UCSD-AML1 (cell line): Measurements from ENCODE around the gene CDK12.
A peak's percentile ranks its signal among the peaks of the same experiment; 100 is the strongest.

Experiments
- DNase-seq: peaks from one replicate; lab custom pipeline; 2025; ENCODE audit not compliant: unreplicated experiment; lab: John Stamatoyannopoulos, UW

Gene CDK12

DNA sequence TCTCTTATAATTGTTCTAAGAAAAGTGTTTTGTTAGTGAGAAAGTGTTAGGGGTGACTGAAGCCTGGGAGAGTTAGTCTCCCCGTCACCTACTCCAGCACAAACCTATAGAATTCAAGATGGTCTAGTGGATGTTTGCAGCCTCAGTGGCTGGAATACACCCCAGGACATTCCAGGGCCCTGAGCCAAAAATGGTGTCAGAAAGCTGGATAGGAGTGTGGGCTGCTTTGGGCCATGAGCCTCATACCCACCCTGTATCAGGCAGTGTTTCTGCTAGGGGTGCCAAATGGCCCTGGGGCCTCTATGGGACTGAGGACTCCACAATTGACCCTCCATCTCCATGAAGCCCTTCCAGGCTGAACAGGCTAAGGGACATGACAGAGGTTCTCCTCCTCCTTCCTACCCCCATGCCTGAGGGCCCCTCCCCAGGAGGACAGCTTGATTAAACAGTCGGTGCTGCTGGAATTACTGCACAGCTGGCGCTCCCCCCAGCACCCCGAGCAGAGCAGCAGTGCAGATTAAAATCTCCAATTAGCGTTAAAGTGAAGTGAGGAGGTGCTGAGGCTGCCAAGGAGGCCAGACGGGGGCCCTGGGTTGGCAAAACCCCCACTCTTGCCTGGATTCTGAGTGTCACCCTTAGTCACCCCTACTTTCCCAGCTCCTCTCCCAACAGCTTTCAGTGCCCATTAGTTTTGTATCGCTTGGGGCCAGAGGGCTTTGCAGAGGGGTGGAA is 87.4 kb downstream of the CDK12 start:
- no peak for DNase-seq

GRCh38 chr17:39549747-39550573 is 88.7 kb downstream of the CDK12 start:
- DNase-seq = no peak

- no peak for DNase-seq
Measured at GRCh38 chr17:39551879-39552278, 90.6 kb downstream of the CDK12 start.

- no peak for DNase-seq
Measured at GRCh38 chr17:39553341-39553945, 92.2 kb downstream of the CDK12 start.

GRCh38 chr17:39555368-39555767 is 94.1 kb downstream of the CDK12 start:
- DNase-seq = no peak

DNA sequence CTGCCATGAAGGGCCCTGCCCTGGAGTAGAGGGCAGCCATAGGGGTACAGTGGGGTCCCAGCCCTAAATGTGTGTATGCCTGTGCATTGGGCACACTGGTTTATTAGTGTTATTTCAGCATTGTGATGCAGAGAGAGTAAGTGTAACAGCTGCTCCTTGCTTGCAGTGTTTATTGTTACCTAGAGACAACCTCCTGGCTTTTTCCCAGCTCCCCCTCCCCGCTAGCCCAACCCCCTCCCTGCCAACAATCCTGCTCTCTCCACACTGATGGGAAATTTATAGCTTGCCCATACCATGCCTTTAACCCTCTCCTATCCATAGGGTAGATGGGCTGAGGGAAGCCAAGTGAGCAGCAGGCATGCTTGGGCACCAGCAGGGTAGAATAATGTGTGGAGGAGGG is 95.1 kb downstream of the CDK12 start:
- no peak for DNase-seq

- no peak for DNase-seq
Measured at GRCh38 chr17:39562395-39562794, 101.1 kb downstream of the CDK12 start.

- no peak for DNase-seq
Measured at GRCh38 chr17:39562976-39563375, 101.7 kb downstream of the CDK12 start.

GRCh38 chr17:39563476-39563875 is 102.2 kb downstream of the CDK12 start:
- DNase-seq = no peak

- no peak for DNase-seq
Measured at GRCh38 chr17:39564211-39564848, 103.0 kb downstream of the CDK12 start.

DNA sequence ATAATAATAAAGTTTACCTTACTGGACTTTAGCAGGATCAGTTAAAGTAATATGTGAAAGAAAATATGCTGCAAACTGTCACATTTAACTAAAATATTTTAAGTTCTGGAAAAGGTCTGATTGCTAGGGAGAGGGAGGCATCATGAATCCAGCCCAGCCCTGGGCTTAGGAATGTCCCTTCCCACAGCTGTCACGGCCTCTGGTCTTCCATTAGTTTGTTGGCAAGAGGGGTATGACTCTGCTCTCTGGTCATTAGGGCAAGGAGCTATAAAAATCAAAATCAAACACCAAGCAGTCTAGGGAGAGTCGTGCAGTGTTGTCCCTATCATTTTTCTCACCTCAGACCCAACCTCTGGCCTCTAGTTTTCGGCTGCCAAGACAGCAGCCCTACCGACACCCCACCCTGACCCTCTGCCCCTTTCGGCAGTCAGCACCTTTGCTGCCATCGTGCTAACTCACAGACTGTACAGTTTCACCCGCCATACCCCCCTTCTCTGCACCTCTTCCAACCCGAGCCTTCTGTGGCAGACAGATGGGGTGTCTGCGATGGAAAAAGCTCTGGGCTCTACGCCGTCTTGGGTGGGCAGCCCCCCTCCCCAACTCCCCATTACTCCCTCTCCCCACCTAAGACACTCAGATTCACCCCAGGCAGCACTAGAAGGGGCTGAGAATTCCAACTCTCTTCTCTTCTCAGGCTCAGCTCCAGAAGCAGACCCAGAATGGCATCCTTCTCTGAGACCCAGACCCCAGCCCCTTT is 105.0 kb downstream of the CDK12 start:
- DNase-seq = no peak

DNA sequence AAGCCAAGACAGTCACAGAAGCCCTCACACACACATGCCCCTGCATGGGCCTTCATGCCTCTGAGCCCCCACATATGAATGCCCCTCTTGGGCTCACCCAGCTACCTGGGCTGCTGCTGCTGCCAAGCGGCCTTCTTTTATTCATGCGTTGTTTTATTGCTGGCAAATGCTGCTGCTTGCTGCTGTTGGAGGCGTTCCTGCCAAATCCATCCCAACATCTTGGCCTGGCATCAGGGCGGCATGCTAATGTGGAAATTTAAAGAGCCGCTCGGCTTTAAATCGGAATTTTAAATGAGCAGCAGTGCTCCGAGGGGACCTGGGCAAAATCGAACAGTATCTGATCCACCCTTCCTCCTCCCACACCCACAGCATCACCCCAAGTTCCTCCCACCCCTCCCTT is 107.4 kb downstream of the CDK12 start:
- DNase-seq = no peak

GRCh38 chr17:39569126-39569525 is 107.8 kb downstream of the CDK12 start:
- no peak for DNase-seq

GRCh38 chr17:39572121-39572520 is 110.8 kb downstream of the CDK12 start:
- no peak for DNase-seq

DNA sequence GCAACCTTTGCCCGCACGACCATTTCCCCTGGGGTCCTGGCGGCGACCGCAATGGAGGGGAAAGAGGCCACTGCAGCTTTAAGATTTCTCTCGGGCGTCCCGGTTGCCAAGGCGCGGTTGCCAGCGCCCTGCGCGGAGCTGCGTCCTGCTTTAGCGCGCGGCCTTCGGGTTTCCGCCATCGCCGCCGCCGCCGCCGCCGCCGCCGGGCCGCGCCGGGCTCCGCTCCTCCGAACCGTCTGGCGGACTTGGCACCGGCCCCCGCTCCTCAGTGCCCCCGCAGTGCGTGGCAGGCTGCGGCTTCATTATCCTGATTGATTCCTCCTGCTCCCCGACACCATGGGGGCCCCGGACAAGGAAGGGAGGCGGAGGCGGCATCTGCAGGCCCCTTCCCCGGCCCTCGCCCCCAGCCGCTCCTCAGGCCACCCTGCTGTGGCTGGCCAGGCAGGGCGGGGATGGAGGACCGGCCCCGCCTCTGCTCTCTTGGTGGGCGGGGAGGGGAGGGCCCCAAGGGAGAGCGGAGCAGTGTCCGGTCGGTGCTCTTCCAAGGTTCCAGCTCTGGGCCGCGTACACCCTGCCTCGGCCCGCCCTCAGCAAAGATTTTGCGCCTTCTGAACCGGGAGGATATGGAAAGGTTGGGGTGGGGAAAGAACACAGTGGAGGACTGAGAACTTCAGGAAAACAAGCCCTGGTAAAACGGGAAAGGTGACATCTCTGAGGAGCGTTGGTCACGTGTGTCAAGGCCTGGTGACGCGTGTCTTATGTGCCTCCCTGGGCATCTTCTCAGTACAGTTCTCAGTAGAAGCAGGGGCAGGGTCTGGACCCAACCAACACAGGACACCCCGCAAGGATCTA is 112.4 kb downstream of the CDK12 start:
- peak; percentile 24 for DNase-seq

- peak; percentile 17 for DNase-seq
Measured at GRCh38 chr17:39576187-39576586, 114.9 kb downstream of the CDK12 start.

- no peak for DNase-seq
Measured at GRCh38 chr17:39578272-39578671, 117.0 kb downstream of the CDK12 start.

GRCh38 chr17:39579318-39580081 is 118.2 kb downstream of the CDK12 start:
- no peak for DNase-seq

- DNase-seq = no peak
Measured at GRCh38 chr17:39580082-39580468, 118.8 kb downstream of the CDK12 start.
